Naive B cell (primary cell): Measurements from ENCODE around the gene EP400. TPM values are rescaled to one million over a fixed set of nuclear protein-coding genes. Genes with fewer than 3 reads are reported as not detected.

Experiments used
- ATAC-seq, 2 donors: fragments of 150-1000 bp; cut with Tn5 transposase; 2 replicates each; pipeline ENCODE4 v1.10.0; 2021; ENCODE audit warnings: low read depth in 2 of 2, mild to moderate bottlenecking in 2 of 2, moderate library complexity in 2 of 2
- DNase-seq: peaks from one replicate; pipeline ENCODE4 v3.0.0; 2022
- H3K27ac Mint-ChIP-seq, 6 donors: one replicate each; pipeline ENCODE4 v1.8.0; 2020 to 2022; ENCODE audit warnings: mild to moderate bottlenecking in 6 of 6, mixed read lengths in 6 of 6, moderate library complexity in 5 of 6, inconsistent platforms in 2 of 6
- H3K27me3 Mint-ChIP-seq, 3 donors: one replicate each; pipeline ENCODE4 v1.8.0; 2021 to 2022; ENCODE audit warnings: mixed read lengths in 3 of 3, mild to moderate bottlenecking in 1 of 3
- H3K36me3 Mint-ChIP-seq, 2 donors: one replicate each; pipeline ENCODE4 v1.8.0; 2020 to 2022; ENCODE audit warnings: mixed read lengths in 2 of 2, inconsistent platforms in 1 of 2, mild to moderate bottlenecking in 1 of 2
- H3K4me1 Mint-ChIP-seq, 3 donors: one replicate each; pipeline ENCODE4 v1.8.0; 2020 to 2022; ENCODE audit warnings: mixed read lengths in 3 of 3, inconsistent platforms in 1 of 3, mild to moderate bottlenecking in 1 of 3, moderate library complexity in 1 of 3
- H3K4me3 Mint-ChIP-seq, 8 donors: one replicate each; pipeline ENCODE4 v1.8.0; 2020 to 2022; ENCODE audit warnings: mild to moderate bottlenecking in 8 of 8, mixed read lengths in 8 of 8, moderate library complexity in 8 of 8, inconsistent platforms in 2 of 8
- H3K9me3 Mint-ChIP-seq, 7 donors: one replicate each; pipeline ENCODE4 v1.8.0; 2020 to 2022; ENCODE audit warnings: mixed read lengths in 7 of 7, mild to moderate bottlenecking in 5 of 7, inconsistent platforms in 2 of 7, moderate library complexity in 1 of 7
- polyA plus RNA-seq, 6 donors: library from polyadenylated mRNA; unstranded; fragments of 300-500 nt; fragmentation: Illumina TruSeq; gene quantifications; one replicate each; pipeline ENCODE4 v1.2.3, GENCODE V29; 2021; ENCODE audit warnings: low read depth in 6 of 6

The EP400 gene
- polyA plus RNA-seq, 6 donors from 2014 or later = 5.8 to 11.7 (median 6.4) TPM

DNA sequence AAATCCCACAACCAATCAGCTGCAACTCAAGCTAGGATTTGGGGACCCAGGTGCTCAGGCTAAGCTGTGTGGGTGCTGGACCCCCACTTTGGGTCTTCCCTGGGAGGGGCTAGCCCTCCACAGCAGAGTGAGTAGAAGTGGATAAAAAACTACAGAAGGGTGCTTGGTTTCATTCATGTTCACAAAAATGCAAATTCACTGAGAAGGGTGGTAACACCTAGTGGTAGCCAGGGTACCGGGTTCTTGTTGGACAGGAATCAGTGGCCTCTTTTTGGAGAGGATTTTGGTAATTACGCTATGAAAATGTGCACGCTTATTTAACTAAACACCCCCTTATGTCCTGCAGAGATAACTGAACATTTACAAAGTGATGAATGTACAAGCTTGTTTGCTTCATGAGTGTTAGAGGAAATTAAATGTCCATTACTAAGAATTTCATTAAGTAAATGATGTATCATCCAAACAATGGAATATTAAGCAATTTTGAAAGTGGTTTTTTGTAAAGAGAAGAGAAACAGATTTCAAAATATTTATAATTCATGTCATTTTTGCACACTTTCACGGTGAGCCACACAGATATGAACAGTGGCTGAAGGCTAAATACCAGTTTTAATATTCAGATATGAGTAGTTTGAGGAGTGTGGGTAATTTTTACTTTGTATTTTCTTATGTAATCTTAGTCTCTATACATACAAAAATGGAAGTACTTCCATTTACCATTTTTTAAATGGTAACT lies 116.0 kb downstream of the EP400 start:
- Mint-ChIP-seq H3K4me3 (peak overlapping the region; percentile 70 to 97 (median 85)), H3K27ac (peak overlapping the region; percentile 78 to 98 (median 96)), H3K27me3 (no peaks in the 10 kb centered on the region), H3K9me3 (no peaks in the 10 kb centered on the region), H3K36me3 (peaks cover 14 to 20% of the 10 kb centered on the region in 2 donors), H3K4me1 (peaks cover 57 to 72% (median 70%) of the 10 kb centered on the region in 3 donors)
- DNase-seq = no peak
- ATAC-seq = no peak

DNA sequence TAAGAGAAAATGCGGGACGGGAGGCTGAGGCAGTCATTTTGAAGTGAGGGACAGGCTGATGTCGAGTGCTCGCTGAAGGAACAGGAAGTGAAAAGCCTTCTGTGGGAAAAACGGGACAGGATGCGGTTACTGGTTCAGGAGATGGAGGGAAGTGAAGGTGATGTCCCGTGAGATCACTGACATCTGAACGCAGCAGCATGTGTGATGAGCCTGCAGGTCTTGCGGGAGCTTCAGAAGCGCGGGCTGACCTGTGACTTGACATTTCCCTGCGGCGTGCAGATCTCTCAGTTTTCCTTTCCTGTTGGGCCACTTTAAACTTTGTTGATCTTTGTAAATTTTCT lies 116.6 kb downstream of the EP400 start:
- ATAC-seq = peak; percentile 15 to 31
- H3K4me3 Mint-ChIP-seq = peak overlapping the region; percentile 70 to 97 (median 82)
- peaks cover 57 to 77% (median 75%) of the 10 kb centered on the region in 3 donors for H3K4me1 Mint-ChIP-seq
- peaks cover 9 to 15% of the 10 kb centered on the region in 2 donors for H3K36me3 Mint-ChIP-seq
- DNase-seq = peak; percentile 63
- no peaks in the 10 kb centered on the region for H3K9me3 Mint-ChIP-seq
- H3K27ac Mint-ChIP-seq = peak overlapping the region; percentile 78 to 98 (median 96)
- H3K27me3 Mint-ChIP-seq = no peaks in the 10 kb centered on the region

DNA sequence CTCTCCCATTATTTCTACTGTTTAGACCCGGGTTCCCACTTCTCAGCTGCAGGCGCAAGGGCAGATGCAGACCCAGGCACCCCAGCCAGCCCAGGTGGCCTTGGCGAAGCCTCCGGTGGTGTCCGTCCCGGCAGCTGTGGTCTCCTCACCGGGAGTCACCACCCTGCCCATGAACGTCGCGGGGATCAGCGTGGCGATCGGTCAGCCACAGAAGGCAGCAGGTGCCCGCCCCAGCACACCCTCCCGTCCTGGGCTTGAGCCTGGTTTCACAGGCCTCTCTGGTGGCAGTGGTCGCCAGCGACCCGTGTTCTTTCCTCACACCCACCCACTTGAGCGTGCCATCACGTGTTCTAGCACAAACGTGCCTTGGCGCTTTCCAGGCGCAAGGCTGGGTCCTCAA lies 117.0 kb downstream of the EP400 start:
- Mint-ChIP-seq H3K9me3 (no peaks in the 10 kb centered on the region), H3K4me1 (peaks cover 59 to 81% (median 80%) of the 10 kb centered on the region in 3 donors), H3K27ac (peak overlapping the region in 4 of 6 donors; percentile 78 to 97 (median 93)), H3K36me3 (peaks cover 6 to 11% of the 10 kb centered on the region in 2 donors), H3K27me3 (no peaks in the 10 kb centered on the region), H3K4me3 (peak overlapping the region; percentile 70 to 97 (median 82))
- ATAC-seq = no peak
- DNase-seq = no peak

DNA sequence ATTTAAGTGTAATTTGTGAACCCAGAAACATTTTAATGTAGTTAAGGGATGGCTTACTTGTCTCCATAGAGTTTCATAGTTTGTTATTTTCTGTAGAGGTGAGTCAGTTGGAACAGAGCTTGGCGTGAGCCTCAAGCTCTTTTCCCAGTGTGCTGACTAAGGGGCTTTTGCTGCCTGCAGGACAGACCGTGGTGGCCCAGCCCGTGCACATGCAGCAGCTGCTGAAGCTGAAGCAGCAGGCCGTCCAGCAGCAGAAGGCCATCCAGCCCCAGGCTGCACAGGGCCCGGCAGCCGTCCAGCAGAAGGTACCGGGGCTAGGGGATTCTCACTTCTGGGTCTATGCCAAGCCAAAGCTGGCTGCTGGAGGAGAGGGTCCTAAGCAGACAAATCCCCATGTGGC lies 117.4 kb downstream of the EP400 start:
- ATAC-seq (no peak), DNase-seq (no peak)
- Mint-ChIP-seq H3K9me3 (no peaks in the 10 kb centered on the region), H3K4me1 (peaks cover 63 to 86% (median 84%) of the 10 kb centered on the region in 3 donors), H3K27me3 (no peaks in the 10 kb centered on the region), H3K4me3 (peak overlapping the region in 6 of 8 donors; percentile 35 to 97 (median 78)), H3K27ac (peak overlapping the region in 3 of 6 donors; percentile 20 to 72 (median 47)), H3K36me3 (peaks cover 6 to 8% of the 10 kb centered on the region in 2 donors)

DNA sequence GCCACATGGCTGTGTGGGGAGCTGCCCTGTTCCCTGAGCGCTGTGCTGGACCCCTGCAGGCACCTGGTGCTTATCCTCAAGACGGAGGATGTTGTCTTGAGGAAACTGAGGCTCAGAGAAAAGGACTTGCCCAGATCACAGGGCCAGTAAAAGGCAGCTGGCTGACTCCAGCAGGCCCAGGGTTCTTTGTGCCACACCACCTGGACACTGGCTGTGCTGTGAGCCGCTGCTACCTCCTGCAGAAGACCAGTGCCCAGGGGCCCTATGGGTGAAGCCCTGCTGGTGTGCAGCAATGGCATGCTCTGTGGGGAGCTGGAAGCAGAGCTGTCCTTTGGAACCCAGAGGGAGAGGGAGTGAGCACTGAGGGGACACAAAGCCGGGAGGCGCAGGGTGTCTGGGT lies 118.5 kb downstream of the EP400 start:
- peak overlapping the region in 3 of 6 donors; percentile 41 to 86 (median 57) for H3K27ac Mint-ChIP-seq
- H3K27me3 Mint-ChIP-seq = no peaks in the 10 kb centered on the region
- H3K4me1 Mint-ChIP-seq = peaks cover 74 to 90% (median 89%) of the 10 kb centered on the region in 3 donors
- peaks cover 0 to 6% of the 10 kb centered on the region in 2 donors for H3K36me3 Mint-ChIP-seq
- DNase-seq (no peak), ATAC-seq (no peak)
- H3K9me3 Mint-ChIP-seq = no peaks in the 10 kb centered on the region
- H3K4me3 Mint-ChIP-seq = peak overlapping the region in 4 of 8 donors; percentile 15 to 90 (median 44)

DNA sequence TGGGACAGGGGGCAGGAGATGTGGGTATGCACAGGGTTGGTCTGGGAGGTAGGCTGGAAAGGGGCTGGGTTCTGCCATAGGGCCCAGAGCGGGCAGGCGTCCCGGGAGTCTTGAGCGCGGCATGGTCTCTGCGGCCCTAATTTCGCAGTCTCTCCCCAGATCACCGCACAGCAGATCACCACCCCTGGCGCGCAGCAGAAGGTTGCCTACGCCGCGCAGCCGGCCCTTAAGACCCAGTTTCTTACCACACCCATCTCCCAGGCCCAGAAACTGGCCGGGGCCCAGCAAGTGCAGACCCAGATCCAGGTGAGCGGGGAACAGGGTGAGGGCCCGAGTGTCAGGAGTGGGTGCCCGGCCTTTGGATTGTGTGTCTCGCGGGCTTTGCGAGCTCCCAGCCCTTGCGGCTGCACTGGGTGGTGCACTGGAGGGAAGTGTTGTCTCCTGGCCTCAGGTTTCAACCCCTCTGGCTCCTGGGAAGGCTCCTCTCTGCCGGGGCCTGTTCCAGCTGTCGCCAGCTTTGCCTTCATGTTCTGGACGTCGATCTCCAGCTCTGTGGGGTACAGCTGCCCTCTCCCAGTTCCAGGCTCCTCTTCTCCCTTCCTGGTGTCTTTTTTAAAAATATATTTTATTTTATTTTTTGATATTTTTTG lies 119.7 kb downstream of the EP400 start:
- H3K27ac Mint-ChIP-seq = peak overlapping the region in 2 of 6 donors; percentile 86 to 96
- H3K4me1 Mint-ChIP-seq = peaks cover 73 to 88% (median 87%) of the 10 kb centered on the region in 3 donors
- no peaks in the 10 kb centered on the region for H3K9me3 Mint-ChIP-seq
- H3K4me3 Mint-ChIP-seq = peak overlapping the region in 7 of 8 donors; percentile 22 to 90 (median 74)
- ATAC-seq = no peak
- H3K36me3 Mint-ChIP-seq = peaks cover 6% of the 10 kb centered on the region in 2 donors
- H3K27me3 Mint-ChIP-seq = no peaks in the 10 kb centered on the region
- DNase-seq = no peak

DNA sequence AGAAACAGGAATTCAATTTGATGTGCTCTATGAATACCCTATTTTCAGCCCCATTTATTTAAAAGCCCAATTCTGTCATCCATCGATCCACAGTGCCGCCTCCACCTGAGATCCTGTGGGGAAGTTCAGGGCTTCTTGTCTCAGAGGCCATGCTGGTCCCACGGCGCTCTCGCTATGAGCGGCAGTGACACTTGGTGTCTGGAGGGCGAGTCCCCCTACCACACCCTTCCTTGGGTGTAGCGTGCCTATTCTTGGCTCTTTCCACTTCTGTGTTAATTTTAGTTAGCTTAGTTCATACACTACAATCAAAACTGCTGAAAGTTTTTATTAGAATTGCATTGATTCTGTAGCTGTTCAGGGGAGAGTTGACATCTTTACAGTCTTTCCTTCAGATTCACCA lies 120.6 kb downstream of the EP400 start:
- Mint-ChIP-seq H3K9me3 (no peaks in the 10 kb centered on the region), H3K4me3 (peak overlapping the region; percentile 74 to 94 (median 90)), H3K4me1 (peaks cover 71 to 84% (median 83%) of the 10 kb centered on the region in 3 donors), H3K27me3 (no peaks in the 10 kb centered on the region), H3K27ac (peak overlapping the region; percentile 58 to 96 (median 77)), H3K36me3 (peaks cover 6 to 10% of the 10 kb centered on the region in 2 donors)
- ATAC-seq (peak in 1 of 2 donors; percentile 15), DNase-seq (no peak)

DNA sequence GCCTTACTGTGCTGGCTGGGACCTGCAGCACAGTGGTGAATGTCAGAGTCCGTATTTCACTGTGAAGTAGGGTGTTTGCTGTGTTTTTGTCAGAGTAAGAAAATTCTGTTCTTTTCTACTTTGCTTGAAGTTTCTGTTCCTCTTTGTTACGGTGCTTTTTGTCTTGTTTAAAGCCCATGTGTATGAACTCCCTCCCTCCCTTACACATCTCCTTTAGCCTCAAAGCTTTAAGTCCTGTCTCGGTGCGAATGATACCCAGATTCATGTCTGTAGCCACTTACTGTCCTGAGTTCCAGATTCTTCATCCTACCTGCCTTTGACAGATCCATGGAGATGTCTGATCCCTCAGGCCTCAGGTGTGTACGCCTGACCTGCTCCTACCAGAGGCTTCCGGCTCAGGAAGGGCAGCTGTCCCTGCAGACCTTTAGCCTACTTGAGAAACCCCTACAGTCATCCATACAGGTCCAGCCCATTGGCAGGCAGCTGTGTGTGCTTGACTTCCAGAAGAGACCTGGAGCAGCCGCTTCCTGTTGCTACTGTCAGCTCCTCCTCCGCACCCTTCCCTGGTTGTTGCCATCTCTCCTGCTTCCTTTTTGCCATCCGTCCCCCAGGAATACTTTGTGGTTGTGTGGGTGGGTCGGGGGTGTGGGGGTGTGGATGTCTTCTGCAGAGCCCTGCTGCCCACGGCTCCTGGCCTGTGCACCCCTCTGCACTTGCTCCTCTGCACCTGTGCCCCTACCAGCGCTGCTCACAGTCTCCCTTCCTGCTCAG lies 121.5 kb downstream of the EP400 start:
- DNase-seq (peak; percentile 65), ATAC-seq (peak; percentile 87)
- H3K9me3 Mint-ChIP-seq = no peaks in the 10 kb centered on the region
- peaks cover 4 to 10% of the 10 kb centered on the region in 2 donors for H3K36me3 Mint-ChIP-seq
- no peaks in the 10 kb centered on the region for H3K27me3 Mint-ChIP-seq
- peaks cover 65 to 83% (median 75%) of the 10 kb centered on the region in 3 donors for H3K4me1 Mint-ChIP-seq
- peak overlapping the region; percentile 74 to 94 (median 90) for H3K4me3 Mint-ChIP-seq
- peak overlapping the region; percentile 86 to 98 (median 92) for H3K27ac Mint-ChIP-seq

DNA sequence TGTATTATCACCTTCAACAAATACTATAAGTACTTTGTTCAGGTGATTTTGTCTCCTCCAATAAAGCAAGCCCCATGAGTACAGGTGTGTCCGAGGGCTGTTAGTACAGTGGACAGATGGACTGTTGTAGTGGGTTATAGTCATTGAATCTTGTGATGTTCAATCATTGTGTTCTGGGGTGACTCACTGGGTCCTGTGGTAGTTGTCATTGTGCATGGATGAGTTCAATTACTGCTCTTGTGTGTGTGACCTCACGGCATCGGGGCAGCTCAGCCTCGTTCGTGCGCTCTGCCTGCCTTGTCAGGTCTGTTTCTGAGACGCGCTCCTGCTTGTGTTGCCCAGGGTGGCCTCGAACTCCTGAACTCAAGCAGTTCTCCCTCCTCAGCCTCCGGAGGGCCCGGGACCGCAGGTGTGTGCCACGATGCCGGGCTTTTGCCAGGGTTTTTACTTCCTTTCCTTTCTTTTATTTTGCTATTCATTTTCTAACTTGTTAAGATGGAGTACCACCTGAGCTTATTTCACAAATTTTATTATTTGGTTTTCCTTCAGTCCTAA lies 122.2 kb downstream of the EP400 start:
- no peaks in the 10 kb centered on the region for H3K27me3 Mint-ChIP-seq
- peak overlapping the region; percentile 86 to 98 (median 94) for H3K27ac Mint-ChIP-seq
- H3K36me3 Mint-ChIP-seq = peaks cover 4 to 10% of the 10 kb centered on the region in 2 donors
- peak; percentile 17 to 24 for ATAC-seq
- H3K9me3 Mint-ChIP-seq = no peaks in the 10 kb centered on the region
- peak overlapping the region; percentile 74 to 94 (median 90) for H3K4me3 Mint-ChIP-seq
- H3K4me1 Mint-ChIP-seq = peaks cover 60 to 76% (median 69%) of the 10 kb centered on the region in 3 donors
- DNase-seq = peak; percentile 28

DNA sequence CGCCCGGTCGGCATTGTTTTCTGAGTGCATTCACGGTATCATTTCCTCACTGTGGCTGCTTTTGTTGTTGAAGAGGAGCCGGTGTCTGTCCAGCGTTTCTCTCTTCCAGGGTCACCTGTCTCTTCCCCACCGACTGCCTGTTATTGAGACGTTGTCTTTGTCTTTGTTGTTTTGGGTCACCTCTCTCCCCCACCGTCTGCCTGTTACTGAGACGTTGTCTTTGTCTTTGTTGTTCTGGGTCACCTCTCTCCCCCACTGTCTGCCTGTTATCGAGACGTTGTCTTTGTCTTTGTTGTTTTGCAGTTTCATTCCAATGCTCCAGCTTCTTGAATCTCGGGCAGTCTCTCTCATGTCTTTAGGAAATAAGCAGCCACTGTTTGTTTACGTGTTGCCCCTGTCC lies 124.5 kb downstream of the EP400 start:
- DNase-seq = no peak
- Mint-ChIP-seq H3K27ac (peak overlapping the region; percentile 20 to 96 (median 88)), H3K36me3 (peaks cover 8 to 10% of the 10 kb centered on the region in 2 donors), H3K27me3 (no peaks in the 10 kb centered on the region), H3K9me3 (no peaks in the 10 kb centered on the region), H3K4me1 (peaks cover 51 to 58% (median 52%) of the 10 kb centered on the region in 3 donors), H3K4me3 (peak overlapping the region in 7 of 8 donors; percentile 12 to 83 (median 57))
- no peak for ATAC-seq

DNA sequence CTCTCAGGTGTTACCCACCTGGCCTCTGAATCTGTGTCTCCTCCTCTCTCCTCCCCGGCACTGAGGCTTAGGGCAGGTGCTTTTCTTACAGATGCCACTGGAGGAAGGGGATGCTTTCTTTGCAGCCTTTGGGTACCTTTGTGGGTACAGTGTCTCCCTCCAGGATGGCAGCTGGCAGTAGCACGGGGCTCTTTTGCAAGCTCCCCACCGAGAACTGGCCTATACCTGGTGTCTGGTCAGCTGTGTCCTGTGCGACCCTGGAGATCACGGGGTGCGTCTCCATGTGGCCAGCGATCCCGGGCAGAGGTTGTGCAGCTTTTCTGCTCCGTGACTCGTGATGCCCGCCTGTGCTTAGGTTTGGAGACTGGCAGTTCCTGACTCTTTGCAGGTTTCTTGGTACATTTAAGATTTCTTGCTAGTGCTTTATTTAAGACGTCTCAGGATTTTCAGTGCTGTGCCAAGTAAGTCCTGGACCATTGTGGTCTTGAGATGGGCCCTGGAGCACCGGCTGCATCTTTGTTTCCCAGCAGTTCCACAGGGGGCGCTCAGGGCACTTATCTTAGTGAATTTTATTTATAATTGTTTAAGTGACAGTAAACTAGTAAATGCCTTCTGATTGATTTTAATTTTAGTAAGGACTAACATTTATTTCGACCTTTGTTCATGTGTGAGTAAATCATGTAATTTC lies 125.4 kb downstream of the EP400 start:
- Mint-ChIP-seq H3K9me3 (no peaks in the 10 kb centered on the region), H3K36me3 (peaks cover 8 to 10% of the 10 kb centered on the region in 2 donors), H3K4me1 (peaks cover 42 to 50% (median 46%) of the 10 kb centered on the region in 3 donors), H3K4me3 (no peak overlapping the region), H3K27me3 (no peaks in the 10 kb centered on the region), H3K27ac (peak overlapping the region in 4 of 6 donors; percentile 24 to 86 (median 56))
- DNase-seq = no peak
- ATAC-seq = no peak

DNA sequence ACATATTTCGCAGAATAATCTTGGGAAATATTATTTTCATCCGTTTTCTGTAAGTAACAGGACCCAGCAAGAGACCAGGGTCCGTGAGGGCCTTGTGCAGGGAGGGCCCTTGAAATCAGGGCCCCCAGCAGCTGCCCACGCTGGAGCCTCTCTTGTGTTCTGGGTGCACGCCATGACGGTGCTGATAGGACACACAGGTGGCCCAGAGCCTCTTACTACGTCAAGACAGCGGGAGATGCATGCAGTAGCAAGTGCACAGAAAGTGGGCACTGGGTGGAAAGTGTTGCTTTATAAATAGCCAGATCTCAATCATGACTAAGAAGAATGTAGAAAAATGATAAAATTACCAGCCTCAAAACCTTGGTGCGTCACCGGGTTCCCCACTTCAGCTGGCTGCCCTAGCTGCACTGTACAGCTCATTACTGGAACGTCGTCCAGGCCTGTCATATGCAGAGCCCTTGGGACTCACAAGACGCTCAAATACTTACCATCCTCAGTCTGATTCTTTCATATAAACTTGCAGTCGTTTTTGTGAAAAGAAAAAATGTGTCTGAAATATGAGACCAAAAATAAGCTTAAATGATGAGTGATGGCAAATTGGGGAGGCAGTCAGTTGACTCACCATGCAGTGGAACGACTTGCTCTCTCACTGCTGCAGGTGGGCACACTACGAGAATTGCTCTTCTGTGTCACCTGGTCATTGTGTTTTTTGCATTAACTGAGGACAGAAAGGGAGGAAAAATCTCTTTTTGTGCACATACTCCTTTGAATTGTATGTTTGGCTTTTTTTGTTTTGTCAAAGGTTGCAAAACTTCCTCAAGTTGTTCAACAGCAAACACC lies 126.2 kb downstream of the EP400 start:
- Mint-ChIP-seq H3K9me3 (no peaks in the 10 kb centered on the region), H3K36me3 (peaks cover 8 to 10% of the 10 kb centered on the region in 2 donors), H3K4me1 (peaks cover 35 to 42% (median 39%) of the 10 kb centered on the region in 3 donors), H3K4me3 (peak overlapping the region in 1 of 8 donors; percentile 3), H3K27ac (peak overlapping the region in 3 of 6 donors; percentile 20 to 59 (median 32)), H3K27me3 (no peaks in the 10 kb centered on the region)
- ATAC-seq (no peak), DNase-seq (no peak)
